A549 treated with ZK216348 at 1 μM for 4 hours (cell line): Measurements from ENCODE around the gene OR6K2. TPM values are rescaled to one million over a fixed set of nuclear protein-coding genes. Genes with fewer than 3 reads are reported as not detected.

ENCODE experiments used
- total RNA-seq: library from RNA; stranded (reverse); fragments of 200-300 nt; extraction: Qiagen RNA extraction; gene quantifications from 5 replicates; pipeline ENCODE4 v1.2.3, GENCODE V29; 2022; ENCODE audit warnings: low read depth

OR6K2 gene, protein sequence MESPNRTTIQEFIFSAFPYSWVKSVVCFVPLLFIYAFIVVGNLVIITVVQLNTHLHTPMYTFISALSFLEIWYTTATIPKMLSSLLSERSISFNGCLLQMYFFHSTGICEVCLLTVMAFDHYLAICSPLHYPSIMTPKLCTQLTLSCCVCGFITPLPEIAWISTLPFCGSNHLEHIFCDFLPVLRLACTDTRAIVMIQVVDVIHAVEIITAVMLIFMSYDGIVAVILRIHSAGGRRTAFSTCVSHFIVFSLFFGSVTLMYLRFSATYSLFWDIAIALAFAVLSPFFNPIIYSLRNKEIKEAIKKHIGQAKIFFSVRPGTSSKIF
- not detected in 5 replicates for total RNA-seq

DNA sequence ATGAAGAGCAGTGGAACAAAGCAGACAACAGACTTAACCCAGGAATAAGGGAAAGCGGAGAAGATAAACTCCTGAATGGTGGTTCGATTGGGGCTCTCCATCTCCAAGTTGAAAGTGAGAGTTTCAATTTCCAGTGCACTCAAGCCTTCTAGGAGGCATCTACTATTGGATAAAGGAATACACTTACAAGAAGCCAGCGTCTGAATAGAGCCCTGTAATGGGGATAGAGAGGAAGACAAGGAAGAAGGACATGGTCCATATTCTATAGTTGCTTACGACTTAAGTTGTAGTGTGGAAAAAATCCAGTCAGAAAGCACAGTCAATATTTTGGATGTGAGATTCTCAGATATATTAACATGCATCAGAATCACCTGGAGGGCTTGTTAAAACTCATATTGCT lies at the start of gene OR6K2:
TSS of gene OR6K2 (minus strand) at position 101 of the 400 bp plus-strand sequence. CDS start at position 101, 0 bp downstream.

DNA sequence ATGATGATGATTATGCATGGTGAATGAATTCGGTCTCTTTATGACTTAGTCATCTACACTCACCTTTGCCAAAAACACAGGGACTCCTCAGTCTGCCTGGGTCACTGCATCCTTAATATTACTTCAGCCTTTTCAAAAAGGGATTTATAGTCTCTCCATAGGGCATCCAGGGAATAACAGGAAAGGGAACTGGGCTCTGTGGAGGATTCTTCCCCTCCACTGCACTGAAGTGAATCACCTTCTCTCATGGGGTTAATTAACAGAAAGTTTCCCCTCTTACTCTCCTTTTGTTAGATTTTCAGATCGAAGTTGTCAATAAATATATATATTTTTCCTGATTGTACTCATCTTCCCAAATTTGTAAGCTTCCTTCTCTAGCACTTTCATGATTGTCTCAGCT lies 20.2 kb upstream of the OR6K2 start, which contains the start of gene OR6K3:
TSS of gene OR6K3 (minus strand) at position 101 of the 400 bp plus-strand sequence. CDS start 2,605 bp downstream, outside the sequence.

DNA sequence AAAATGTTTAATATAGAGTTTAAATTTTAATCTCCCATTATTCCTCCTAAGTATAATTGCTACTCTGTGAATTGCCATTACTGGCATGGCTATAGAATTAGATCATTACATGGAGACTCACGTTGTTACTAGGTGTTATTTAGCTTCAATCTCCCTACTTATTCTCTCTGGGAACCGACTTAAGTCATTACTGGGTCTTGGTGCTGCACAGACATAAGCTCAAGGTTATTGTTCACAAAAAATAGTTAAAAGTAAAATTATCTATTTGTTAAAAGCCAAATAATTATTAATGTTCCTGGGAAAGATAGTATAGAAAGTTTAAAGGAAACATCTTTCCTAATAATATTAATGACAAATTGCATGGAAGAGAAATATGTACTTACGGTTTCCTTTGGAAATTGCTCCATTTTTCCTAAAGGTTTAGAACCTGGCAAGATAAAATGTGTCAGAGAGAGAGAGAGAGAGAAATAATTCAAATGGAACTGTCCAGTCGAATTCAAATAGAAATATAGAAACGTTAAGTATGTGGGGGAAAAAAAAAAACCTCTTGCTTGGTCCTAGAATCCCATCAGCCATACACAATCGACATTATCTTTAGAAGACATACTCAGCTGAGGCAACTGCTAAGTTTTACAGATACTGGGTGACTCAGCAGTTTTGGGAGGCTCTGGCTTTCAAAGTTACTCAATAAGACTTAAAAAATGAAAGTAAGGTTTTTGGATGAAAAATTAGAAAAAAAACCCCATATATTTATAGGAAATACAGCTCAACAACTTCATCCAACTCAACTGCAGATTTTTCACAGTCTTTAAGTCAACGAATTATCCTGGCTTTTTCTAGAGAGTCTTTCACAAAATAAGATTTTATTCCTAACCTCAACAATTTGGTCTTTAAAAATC lies 14.1 kb downstream of the OR6K2 start, which contains the start of gene SPTA1:
TSS of gene SPTA1 (minus strand) at position 605 of the 899 bp plus-strand sequence. CDS start at position 407, 198 bp downstream.

Other genes starting within 250 kb of the OR6K2 start
- not detected in 5 replicates for gene OR10K1, start 238.8 kb downstream of the OR6K2 start, total RNA-seq
- not detected in 5 replicates for gene OR10R2, start 228.4 kb downstream of the OR6K2 start, total RNA-seq
- gene OR6Y1, start 146.2 kb downstream of the OR6K2 start, total RNA-seq = not detected in 5 replicates
- gene OR6P1, start 130.1 kb downstream of the OR6K2 start, total RNA-seq = not detected in 5 replicates
- not detected in 5 replicates for gene OR10X1, start 120.8 kb downstream of the OR6K2 start, total RNA-seq
- not detected in 5 replicates for gene OR10Z1, start 95.4 kb downstream of the OR6K2 start, total RNA-seq
- gene SPTA1, start 13.9 kb downstream of the OR6K2 start, total RNA-seq = not detected in 5 replicates
- not detected in 5 replicates for gene OR6K3, start 20.1 kb upstream of the OR6K2 start, total RNA-seq
- gene OR6K6, start 54.1 kb upstream of the OR6K2 start, total RNA-seq = not detected in 5 replicates
- gene OR6N1, start 71.5 kb upstream of the OR6K2 start, total RNA-seq = not detected in 5 replicates
- not detected in 5 replicates for gene OR6N2, start 80.6 kb upstream of the OR6K2 start, total RNA-seq
- not detected in 5 replicates for gene MNDA, start 130.7 kb upstream of the OR6K2 start, total RNA-seq
- gene PYHIN1, start 230.9 kb upstream of the OR6K2 start, total RNA-seq = not detected in 5 replicates